T-helper 1 cell (primary cell): ENCODE measurements around the gene MC1R.
A peak's percentile ranks its signal among the peaks of the same experiment; 100 is the strongest.

Source experiments
- DNase-seq, 5 donors: peaks; one replicate each; pipeline ENCODE4 v3.0.0-alpha.2; 2012 to 2020

MC1R gene

DNA sequence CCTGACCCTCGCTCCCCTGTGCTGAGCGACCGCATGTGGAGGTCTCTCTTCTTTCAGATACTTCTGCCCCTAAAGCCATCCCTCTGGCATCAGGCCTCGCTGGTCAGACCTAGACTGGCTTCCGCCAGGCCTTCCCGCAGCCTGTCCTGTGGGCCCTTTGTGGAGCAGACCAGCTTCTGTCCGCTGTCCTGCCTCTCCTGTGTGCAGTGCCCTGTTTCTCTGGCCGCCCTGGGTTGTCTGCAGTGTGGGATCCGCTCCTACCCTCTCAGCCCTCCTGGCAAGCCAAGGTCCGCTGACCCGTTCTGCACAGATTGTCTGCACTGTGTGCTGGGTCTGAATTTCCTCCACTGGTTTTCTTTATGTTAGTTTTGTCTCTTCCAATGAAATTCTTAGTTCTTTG is 21.5 kb upstream of the MC1R start:
- no peak for DNase-seq

DNA sequence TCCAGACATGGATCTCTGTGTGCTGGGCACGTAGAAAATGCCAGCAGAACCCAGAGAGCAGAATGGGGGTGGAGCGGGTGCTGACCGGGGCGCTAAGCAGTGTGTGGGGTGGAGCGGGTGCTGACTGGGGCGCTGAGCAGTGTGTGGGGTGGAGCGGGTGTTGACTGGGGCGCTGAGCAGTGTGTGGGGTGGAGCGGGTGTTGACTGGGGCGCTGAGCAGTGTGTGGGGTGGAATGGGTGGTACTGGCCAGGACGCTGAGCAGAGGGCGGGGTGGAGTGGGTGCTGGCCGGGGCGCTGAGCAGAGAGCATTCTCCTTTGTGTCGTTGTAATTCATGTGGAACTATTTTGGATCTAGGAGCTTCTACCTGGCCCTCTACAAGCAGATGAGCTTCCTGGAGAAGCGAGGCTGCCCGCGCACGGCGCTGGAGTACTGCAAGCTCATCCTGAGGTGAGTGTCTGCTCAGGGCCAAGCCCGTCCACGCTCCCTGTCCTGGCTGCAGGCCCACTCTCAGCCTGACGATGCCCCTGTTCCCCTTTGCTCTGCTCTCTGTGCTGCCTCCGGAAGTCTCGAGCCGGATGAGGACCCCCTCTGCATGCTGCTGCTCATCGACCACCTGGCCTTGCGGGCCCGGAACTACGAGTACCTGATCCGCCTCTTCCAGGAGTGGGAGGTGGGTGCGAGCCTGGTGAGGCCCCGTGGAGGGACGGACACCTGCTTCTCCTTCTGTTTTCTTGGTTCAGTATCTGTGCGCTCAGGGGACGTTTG is 20.3 kb upstream of the MC1R start:
- no peak for DNase-seq

DNA sequence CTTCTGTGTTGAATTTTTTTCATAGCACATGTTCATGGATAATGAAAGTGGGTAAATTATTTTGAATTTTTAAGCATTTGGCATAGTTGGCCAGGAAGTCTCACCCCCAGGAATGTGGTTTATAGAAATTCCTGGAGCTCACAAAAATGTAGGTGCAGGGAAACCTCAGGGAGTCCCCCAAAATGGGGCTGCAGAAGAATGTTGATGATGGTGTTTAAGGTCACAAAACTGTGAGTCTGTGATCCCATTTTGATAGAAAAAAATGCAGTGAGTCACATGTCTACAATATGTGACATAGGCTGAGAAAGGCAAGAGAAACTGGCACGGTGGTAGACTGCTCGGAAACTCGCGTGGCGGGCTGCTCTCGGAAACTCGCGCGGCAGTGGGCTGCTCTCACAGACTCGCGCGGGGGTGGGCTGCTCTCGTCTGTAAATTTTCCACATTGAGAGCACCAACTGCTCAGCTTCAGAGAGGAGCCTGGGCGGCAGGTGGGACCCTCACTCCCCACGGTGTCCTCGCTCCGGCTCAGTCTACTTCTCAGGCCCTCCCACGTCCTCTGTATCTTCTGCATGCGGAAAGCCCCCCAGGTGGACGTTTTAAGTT is 18.7 kb upstream of the MC1R start:
- DNase-seq: no peak

- DNase-seq: no peak
Observed at GRCh38 chr16:89900885-89901284, 17.8 kb upstream of the MC1R start.

- no peak for DNase-seq
Observed at GRCh38 chr16:89902980-89903379, 15.7 kb upstream of the MC1R start.

DNA sequence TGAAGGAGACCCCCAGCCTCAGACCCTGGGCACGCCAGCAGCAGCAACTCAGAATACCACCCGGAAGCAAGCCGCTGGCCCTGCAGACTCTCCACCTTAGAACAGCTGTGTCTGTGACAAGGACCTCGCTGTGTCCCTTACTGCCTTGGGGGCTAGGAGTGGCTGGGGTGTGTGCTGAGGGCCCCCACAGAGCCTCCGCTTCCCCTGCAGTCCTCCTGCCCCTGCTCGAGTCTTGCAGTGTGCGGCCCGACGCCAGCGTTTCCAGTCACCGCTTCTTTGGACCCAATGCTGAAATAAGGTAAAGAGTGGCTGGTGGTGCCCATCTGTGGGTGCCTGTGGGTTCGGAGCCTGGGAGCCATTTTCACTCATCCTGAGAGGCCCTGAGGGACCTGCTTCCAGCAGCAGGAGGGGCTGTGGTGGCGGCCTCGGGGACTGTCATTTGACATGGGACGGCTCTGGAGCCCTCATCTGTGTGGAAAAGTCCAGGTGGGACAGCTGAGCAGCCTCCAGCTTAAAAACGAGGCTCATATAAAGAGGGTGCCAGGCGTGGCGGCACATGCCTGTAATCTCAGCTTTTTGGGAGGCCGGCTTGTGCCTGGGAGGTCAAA is 14.7 kb upstream of the MC1R start:
- no peak for DNase-seq

DNA sequence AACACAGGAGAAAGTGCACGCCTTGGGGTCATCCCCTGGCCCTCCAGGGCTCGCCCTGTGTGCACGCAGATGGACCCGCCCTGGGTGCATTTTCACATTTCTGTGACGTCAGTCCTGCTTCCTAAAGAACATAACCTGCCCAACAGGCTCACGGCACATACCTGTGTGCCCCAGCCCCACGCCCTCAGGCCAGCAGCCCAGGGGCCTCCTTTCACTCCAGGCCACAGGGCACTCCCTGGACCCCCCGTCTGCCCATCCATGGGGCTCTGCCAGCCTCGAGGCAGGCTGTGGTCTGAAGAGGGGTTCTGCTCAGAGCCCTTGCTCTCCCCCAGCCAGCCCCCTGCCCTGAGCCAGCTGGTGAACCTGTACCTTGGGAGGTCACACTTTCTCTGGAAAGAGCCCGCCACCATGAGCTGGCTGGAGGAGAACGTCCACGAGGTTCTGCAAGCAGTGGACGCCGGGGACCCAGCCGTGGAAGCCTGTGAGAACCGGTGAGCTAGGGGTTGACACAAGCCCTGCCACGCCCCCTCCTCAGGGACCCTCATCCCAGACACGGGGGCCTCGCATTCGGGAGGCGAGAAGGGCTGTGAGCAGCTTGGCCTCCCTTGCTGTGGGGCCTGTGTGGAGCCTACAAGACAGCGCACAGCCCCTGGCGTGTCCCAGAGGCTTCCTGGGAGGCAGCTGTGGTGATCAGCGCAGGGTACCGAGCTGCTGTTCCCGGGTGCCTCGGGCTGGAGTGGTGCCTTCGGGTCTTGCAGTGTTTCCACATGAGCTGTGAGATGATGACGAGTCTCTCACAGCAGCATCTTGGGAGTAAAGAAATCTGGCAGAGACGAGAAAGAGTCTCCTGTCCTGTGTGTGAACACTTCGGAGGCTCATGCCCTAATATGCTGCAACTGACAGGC is 13.8 kb upstream of the MC1R start:
- DNase-seq: no peak

GRCh38 chr16:89905511-89906139 is 13.0 kb upstream of the MC1R start:
- DNase-seq: no peak

- DNase-seq: no peak
Observed at GRCh38 chr16:89906140-89907025, 12.3 kb upstream of the MC1R start.

DNA sequence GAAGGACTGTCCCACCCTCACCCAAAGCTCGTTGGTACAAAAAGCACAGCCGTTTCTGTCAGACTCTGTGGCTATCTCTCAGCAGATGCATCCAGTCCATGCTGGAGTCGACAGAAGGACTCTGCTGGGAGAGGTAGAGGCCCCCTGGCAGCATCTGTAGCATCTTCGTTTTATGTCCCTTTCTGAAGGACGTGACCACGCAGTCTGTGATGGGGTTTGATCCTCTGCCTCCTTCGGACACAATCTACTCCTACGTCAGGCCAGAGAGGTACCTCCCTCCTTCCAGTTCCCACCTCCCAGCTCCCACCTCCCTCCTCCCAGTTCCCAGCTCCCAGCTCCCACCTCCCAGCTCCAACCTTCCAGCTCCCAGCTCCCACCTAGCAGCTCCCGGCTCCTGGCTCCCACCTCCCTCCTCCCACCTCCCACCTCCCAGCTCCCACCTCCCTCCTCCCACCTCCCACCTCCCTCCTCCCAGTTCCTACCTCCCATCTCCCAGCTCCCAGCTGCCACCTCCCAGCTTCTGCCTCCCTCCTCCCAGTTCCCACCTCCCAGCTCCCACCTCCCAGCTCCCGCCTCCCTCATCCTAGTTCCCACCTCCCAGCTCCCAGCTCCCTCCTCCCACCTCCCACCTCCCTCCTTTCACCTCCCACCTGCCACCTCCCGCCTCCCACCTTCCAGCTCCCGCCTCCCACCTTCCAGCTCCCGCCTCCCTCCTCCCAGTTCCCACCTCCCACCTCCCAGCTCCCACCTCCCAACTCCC is 11.4 kb upstream of the MC1R start:
- no peak for DNase-seq

DNA sequence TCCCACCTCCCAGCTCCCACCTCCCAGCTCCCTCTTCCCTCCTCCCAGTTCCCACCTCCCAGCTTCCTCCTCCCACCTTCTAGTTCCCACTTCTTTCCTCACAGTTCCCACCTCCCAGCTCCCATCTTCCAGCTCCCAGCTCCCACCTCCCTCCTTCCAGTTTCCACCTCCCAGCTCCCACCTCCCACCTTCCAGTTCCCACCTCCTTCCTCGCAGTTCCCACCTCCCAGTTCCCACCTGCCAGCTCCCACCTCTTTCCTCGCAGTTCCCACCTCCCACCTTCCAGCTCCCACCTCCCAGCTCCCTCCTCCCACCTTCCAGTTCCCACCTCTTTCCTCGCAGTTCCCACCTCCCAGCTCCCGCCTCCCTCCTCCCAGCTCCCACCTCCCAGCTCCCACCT is 10.4 kb upstream of the MC1R start:
- DNase-seq: no peak

DNA sequence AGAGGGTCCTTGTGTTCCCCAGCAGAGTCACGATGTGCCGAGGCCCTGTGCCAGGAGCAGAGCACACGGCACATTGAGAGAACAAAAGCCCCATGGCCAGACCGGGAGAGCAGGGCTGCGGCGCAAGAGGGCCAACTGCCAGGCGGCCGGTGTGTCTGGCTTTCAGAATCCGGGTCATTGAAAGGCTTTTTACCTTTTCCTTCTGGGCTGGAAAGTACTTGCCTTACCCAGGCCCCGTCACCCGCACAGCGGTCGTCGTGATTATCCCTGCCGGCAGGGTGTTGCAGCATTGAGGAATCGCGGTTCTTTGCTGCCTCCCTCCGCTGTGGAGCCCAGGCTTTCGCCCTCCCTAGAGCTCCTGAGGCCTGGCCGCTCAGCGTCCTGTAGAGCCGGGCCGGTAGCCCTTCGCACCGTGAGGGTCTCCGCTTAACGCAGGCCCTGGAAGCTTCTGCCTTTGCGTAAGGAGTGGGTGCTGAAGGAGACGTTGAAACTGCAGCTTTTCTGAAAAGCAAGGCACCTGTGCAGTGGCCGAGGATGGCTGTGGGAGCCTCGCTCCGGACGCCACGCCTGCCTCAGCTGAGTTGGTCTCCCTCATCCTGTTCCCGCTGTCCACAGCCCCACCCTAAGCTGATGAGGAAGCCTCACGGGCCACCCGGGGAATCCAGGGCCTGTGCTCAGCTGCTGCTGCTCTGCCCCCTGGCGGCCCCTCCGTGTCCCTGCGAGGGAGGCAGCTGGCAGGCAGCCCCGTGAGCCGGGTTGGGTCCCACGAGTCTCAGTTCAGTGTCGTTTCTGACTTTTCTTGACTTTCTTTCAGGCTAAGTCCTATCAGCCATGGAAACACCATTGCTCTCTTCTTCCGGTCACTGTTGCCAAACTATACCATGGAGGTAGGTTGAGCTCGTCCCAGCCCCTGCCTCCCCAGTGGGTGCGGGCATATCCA is 8.6 kb upstream of the MC1R start:
- peak in 4 of 5 donors; percentile 51 to 60 (median 54) for DNase-seq

- DNase-seq: no peak
Observed at GRCh38 chr16:89910717-89911354, 7.8 kb upstream of the MC1R start.

GRCh38 chr16:89911375-89911774 is 7.3 kb upstream of the MC1R start:
- DNase-seq: no peak

DNA sequence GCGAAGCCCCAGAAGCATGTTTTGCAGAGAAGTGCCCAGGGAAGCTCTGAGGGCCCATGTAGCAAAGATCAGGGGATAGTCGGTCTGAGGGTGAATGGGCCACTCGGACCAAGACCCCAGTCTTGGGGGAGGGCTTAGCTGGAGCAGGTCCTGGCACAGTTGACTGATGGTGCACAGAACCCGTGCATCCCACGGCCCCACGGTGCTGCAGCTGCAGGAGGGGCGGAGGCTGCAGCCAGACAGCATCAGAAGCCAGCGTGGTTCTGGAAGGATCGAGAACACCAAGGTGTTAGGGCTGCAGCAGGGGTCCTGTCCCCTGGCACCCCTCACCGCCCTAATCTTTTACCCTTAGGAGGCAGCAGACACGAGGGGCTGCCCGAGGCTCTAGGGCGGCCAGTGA is 6.5 kb upstream of the MC1R start:
- DNase-seq: no peak

GRCh38 chr16:89912627-89913026 is 6.0 kb upstream of the MC1R start:
- no peak for DNase-seq

DNA sequence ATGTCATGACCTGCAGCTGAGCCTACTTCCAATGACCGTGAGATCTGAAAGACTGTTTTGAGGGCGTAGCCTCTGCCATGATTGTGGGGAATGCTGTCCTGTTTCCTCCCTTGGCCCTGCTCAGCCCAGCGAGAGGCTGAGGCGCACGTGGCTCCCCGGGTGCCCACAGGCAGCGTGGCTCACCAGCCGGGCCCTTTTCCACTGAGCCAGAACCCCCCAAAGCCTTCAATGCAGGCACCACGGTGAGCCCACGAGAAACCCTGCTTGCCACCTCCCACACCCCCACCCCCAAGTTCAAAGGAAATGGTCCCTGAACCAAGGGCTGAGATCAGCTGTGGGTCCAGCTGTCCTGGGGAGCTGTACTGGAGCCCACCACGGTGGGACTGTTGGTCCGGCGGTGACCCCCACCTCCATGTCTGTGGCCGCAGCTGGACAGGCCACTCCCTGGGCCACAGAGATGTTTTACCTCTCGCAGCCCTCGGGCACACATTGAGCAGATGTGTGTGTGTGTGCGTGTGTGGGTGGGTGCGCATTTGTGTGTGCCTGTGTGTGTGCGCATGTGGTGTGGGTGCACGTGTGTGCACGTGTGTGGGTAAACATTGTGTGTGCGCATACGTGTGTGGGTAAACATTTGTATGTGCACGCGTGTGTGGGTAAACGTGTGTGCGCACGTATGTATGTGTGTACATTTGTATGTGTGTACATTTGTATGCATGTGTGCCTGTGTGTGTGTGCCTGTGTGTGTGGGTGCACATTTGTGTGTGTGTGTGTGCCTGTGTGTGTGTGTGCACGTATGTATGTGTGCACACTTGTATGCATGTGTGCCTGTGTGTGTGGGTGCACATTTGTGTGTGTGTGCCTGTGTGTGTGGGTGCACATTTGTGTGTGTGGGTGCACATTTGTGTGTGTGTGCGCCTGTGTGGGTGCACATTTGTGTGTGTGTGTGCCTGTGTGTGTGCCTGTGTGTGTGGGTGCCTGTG is 5.0 kb upstream of the MC1R start:
- no peak for DNase-seq
